SU-DHL-6 (cell line): Measurements from ENCODE around the gene IFIT2.

Source experiments
- H2AFZ ChIP-seq: fragments of 200-600 bp; sonication (generic); 2 replicates; pipeline ENCODE4 v1.6.1; 2014; ENCODE audit warnings: low read depth, mild to moderate bottlenecking, moderate library complexity, mixed read lengths, antibody characterized with exemption, low read length; ENCODE audit not compliant: severe bottlenecking
- H3F3A ChIP-seq: fragments of 200-600 bp; shearing (Covaris generic); 2 replicates; pipeline ENCODE4 v1.6.0; 2016; ENCODE audit warnings: antibody characterized with exemption, mild to moderate bottlenecking; ENCODE audit not compliant: insufficient read depth
- H3K27ac ChIP-seq: fragments of 200-600 bp; sonication (generic); 2 replicates; pipeline ENCODE4 v1.5.1; 2016; ENCODE audit warnings: low read depth, mild to moderate bottlenecking, low read length, moderate library complexity, mixed read lengths
- H3K27me3 ChIP-seq: fragments of 200-600 bp; sonication (generic), shearing (Covaris generic); 2 replicates; pipeline ENCODE4 v1.6.0; 2014; ENCODE audit warnings: mild to moderate bottlenecking, low read length
- H3K36me3 ChIP-seq: fragments of 200-600 bp; sonication (generic); 2 replicates; pipeline ENCODE4 v1.6.1; 2014; ENCODE audit warnings: mild to moderate bottlenecking, low read length, mixed read lengths
- H3K4me2 ChIP-seq: fragments of 300-600, 200-600 bp; shearing (Covaris generic), sonication (generic); 2 replicates; pipeline ENCODE4 v1.6.0; 2014; ENCODE audit warnings: low read length, low read depth, mild to moderate bottlenecking; ENCODE audit not compliant: poor library complexity, severe bottlenecking
- H3K4me3 ChIP-seq: fragments of 200-600 bp; sonication (generic); 2 replicates; pipeline ENCODE4 v1.5.1; 2014; ENCODE audit warnings: antibody characterized with exemption, low read length, mild to moderate bottlenecking, mixed read lengths; ENCODE audit not compliant: insufficient read depth, poor library complexity, severe bottlenecking
- H3K79me2 ChIP-seq: fragments of 200-600 bp; sonication (generic); 2 replicates; pipeline ENCODE4 v1.6.1; 2014; ENCODE audit warnings: mild to moderate bottlenecking, low read length, moderate library complexity; ENCODE audit not compliant: insufficient read depth
- H3K9ac ChIP-seq: fragments of 200-600 bp; sonication (generic); 2 replicates; pipeline ENCODE4 v1.7.0; 2014; ENCODE audit warnings: mild to moderate bottlenecking, low read length
- H3K9me2 ChIP-seq: fragments of 200-600 bp; sonication (generic); replicated peaks from 2 replicates; pipeline ENCODE4 v1.6.1; 2014; ENCODE audit warnings: low read length; ENCODE audit not compliant: insufficient read depth
- H3K9me3 ChIP-seq: fragments of 200-600 bp; sonication (generic); 2 replicates; pipeline ENCODE4 v1.6.1; 2014; ENCODE audit warnings: low read length, mixed read lengths; ENCODE audit not compliant: insufficient read depth
- H4K20me1 ChIP-seq: fragments of 200-600 bp; sonication (generic); 2 replicates; pipeline ENCODE4 v1.6.1; 2014; ENCODE audit warnings: low read depth, mild to moderate bottlenecking, antibody characterized with exemption, low read length, moderate library complexity, mixed read lengths
- EZH2phosphoT487 ChIP-seq: fragments of 200-600 bp; sonication (generic), shearing (Covaris generic); conservative IDR thresholded peaks from 2 replicates; pipeline ENCODE4 v1.6.1; 2018; ENCODE audit warnings: mild to moderate bottlenecking, antibody characterized with exemption, low read length, moderate library complexity, mixed read lengths
- TF ChIP-seq, protein P1 (sequence below): fragments of 200-600 bp; sonication (generic); IDR thresholded peaks from one replicate; pipeline ENCODE4 v1.5.1; 2017; ENCODE audit warnings: antibody characterized with exemption, mild to moderate bottlenecking, low read length, moderate library complexity; ENCODE audit not compliant: insufficient read depth, poor library complexity, severe bottlenecking

IFIT2 gene

DNA sequence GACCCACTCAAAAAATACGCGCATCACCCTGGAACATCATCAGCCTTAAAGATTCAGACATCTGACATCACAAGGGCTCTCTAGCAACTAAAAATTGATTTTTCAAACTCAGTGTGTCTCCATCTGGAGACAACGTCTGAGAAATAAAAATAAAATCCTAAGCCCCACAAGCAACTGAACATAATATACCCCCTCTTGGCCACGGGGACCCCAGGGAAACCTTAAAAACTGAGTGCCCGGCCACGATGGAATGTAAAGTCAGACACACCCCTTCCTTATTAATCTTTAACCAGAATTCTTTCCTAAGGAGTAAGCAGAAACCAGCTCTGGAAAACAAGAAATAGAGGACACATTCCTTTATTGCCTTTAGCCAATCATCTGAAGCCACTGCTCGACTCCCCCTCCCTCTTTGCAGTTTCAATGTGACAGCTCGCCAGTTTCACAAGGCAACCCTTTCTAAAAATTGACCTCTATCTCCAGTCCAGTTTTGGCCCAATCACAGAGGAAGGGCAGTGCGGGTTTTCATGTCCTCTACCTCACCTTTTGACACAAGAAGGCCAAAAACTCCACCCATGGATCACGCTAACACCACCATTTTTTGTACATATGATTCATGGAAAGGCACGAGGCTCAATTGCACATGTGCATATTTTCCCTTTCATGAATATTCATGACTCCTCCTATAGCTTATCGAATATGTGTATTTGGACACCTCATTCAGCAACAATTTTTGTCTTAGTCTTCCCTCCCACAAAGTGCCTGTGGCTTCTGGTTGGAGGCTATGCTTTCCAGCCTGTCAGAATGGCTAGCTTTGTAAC, 50.1 kb downstream of the IFIT2 start:
- H3K9ac ChIP-seq: no peak overlapping the region

DNA sequence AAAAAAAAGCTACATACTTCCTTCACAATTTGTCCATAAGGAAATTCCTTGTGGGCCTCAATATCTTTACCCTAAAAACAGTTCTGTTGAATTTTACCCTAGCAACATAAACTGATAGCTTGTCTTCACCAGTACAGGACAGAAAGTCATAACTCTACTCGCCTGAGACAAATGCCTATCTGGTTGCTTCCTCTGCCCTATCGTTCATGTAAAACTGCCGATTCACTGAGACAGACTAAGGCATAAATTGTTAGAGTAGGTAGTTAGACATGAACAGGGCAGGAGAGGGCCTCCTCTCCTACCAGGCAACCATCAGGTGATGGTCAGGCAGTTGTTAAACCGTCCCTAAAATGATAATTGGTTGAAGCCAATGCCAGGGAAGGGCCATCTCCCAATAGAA, 51.0 kb downstream of the IFIT2 start:
- Histone ChIP-seq H2AFZ (no peak overlapping the region), H3K9me2 (no peaks in the 10 kb centered on the region), H4K20me1 (no peaks in the 10 kb centered on the region), H3K27ac (no peak overlapping the region), H3K4me2 (no peak overlapping the region), H3K9me3 (no peaks in the 10 kb centered on the region), H3K27me3 (no peaks in the 10 kb centered on the region), H3K79me2 (no peaks in the 10 kb centered on the region), H3K4me3 (no peak overlapping the region), H3K9ac (no peak overlapping the region), H3K36me3 (no peaks in the 10 kb centered on the region), H3F3A (no peaks in the 10 kb centered on the region)
- TF ChIP-seq, protein P1, sequence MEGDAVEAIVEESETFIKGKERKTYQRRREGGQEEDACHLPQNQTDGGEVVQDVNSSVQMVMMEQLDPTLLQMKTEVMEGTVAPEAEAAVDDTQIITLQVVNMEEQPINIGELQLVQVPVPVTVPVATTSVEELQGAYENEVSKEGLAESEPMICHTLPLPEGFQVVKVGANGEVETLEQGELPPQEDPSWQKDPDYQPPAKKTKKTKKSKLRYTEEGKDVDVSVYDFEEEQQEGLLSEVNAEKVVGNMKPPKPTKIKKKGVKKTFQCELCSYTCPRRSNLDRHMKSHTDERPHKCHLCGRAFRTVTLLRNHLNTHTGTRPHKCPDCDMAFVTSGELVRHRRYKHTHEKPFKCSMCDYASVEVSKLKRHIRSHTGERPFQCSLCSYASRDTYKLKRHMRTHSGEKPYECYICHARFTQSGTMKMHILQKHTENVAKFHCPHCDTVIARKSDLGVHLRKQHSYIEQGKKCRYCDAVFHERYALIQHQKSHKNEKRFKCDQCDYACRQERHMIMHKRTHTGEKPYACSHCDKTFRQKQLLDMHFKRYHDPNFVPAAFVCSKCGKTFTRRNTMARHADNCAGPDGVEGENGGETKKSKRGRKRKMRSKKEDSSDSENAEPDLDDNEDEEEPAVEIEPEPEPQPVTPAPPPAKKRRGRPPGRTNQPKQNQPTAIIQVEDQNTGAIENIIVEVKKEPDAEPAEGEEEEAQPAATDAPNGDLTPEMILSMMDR: no peak
- TF ChIP-seq EZH2phosphoT487: no peak

More for the DNA sequence above, 50.1 kb downstream of the IFIT2 start:
- H3K9me3 ChIP-seq: no peaks in the 10 kb centered on the region
- no peaks in the 10 kb centered on the region for H3K27me3 ChIP-seq
- H4K20me1 ChIP-seq: no peaks in the 10 kb centered on the region
- TF ChIP-seq EZH2phosphoT487: no peak
- TF ChIP-seq, protein P1: no peak
- H3K79me2 ChIP-seq: no peaks in the 10 kb centered on the region
- no peaks in the 10 kb centered on the region for H3K36me3 ChIP-seq
- no peaks in the 10 kb centered on the region for H3F3A ChIP-seq
- H2AFZ ChIP-seq: no peak overlapping the region
- no peak overlapping the region for H3K4me3 ChIP-seq
- H3K4me2 ChIP-seq: no peak overlapping the region
- H3K9me2 ChIP-seq: no peaks in the 10 kb centered on the region
- H3K27ac ChIP-seq: no peak overlapping the region

DNA sequence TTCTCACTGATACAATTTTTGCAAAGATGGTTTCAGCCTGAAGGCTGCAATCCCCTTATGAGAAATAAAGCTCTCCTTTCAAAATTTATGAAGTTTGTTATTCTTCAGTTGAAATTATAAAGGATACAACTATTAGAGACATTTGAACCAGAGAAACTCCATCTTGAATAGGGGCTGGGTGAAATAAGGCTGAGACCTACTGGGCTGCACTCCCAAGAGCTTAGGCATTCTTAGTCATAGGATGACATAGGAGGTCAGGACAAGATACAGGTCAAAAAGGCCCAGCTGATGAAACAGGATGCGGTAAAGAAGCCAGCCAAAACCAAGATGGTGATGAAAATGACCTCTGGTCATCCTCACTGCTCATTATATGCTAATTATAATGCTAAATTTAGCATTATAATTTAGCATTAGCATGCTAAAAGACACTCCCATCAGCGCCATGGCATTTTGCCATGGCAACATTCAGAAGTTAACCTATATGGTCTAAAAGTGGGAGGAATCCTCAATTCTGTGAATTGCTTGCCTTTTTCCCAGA, 53.6 kb downstream of the IFIT2 start:
- Histone ChIP-seq H3K9ac (no peak overlapping the region), H3K36me3 (no peaks in the 10 kb centered on the region), H3F3A (no peaks in the 10 kb centered on the region), H3K27ac (no peak overlapping the region), H3K9me2 (no peaks in the 10 kb centered on the region), H3K4me2 (no peak overlapping the region), H3K9me3 (no peaks in the 10 kb centered on the region), H2AFZ (no peak overlapping the region), H3K79me2 (no peaks in the 10 kb centered on the region), H4K20me1 (no peaks in the 10 kb centered on the region), H3K27me3 (no peaks in the 10 kb centered on the region), H3K4me3 (no peak overlapping the region)
- no peak for TF ChIP-seq EZH2phosphoT487
- TF ChIP-seq, protein P1: no peak
